WTC11 (cell line): ENCODE measurements around the gene GOLGA2. TPM values are rescaled to one million over a fixed set of nuclear protein-coding genes. Genes with fewer than 3 reads are reported as not detected.

Experiments
- ATAC-seq: fragments of 200-7000 bp; cut with Tn5 transposase; 2 replicates; pipeline ENCODE4 v1.10.0; 2021; ENCODE audit warnings: mild to moderate bottlenecking, moderate library complexity
- CTCF ChIA-PET: fragments of 300-600 bp; sonication (Branson Sonifier 250); formaldehyde crosslinking; loops from one replicate; lab custom pipeline; 2021; ENCODE audit warnings: antibody characterized with exemption; lab: Charles Lee
- POLR2A ChIA-PET: fragments of 350-600 bp; sonication (Branson Sonifier 250); formaldehyde crosslinking; loops from one replicate; lab custom pipeline; 2021; ENCODE audit warnings: antibody characterized with exemption; lab: Charles Lee
- DNase-seq: peaks from one replicate; pipeline ENCODE4 v3.0.0; 2021; ENCODE audit warnings: low spot score
- H3K27ac Mint-ChIP-seq: 2 replicates; pipeline ENCODE4 v1.8.0; 2021; ENCODE audit warnings: mixed read lengths
- H3K27me3 Mint-ChIP-seq: 2 replicates; pipeline ENCODE4 v1.8.0; 2021; ENCODE audit warnings: low read depth, mild to moderate bottlenecking, moderate library complexity, mixed read lengths
- H3K36me3 Mint-ChIP-seq: 2 replicates; pipeline ENCODE4 v1.8.0; 2021; ENCODE audit warnings: mixed read lengths
- H3K4me1 Mint-ChIP-seq: 2 replicates; pipeline ENCODE4 v1.8.0; 2022; ENCODE audit warnings: mixed read lengths
- H3K4me3 Mint-ChIP-seq: 2 replicates; pipeline ENCODE4 v1.8.0; 2021; ENCODE audit warnings: mild to moderate bottlenecking, moderate library complexity, mixed read lengths
- H3K9me3 Mint-ChIP-seq: 2 replicates; pipeline ENCODE4 v1.8.0; 2021; ENCODE audit warnings: mixed read lengths
- CREB1 ChIP-seq: sonication (generic); formaldehyde crosslinking; IDR thresholded peaks from 2 replicates; pipeline ENCODE4 v1.8.0; 2023; ENCODE audit warnings: mild to moderate bottlenecking, missing genetic modification reagents
- CREM ChIP-seq: sonication (generic); formaldehyde crosslinking; IDR thresholded peaks from 2 replicates; pipeline ENCODE4 v1.8.1; 2022; ENCODE audit warnings: mild to moderate bottlenecking, missing genetic modification reagents, moderate library complexity
- ETV6 ChIP-seq: sonication (generic); formaldehyde crosslinking; IDR thresholded peaks from 2 replicates; pipeline ENCODE4 v1.8.1; 2022; ENCODE audit warnings: mild to moderate bottlenecking, missing genetic modification reagents
- FOXJ3 ChIP-seq: sonication (generic); formaldehyde crosslinking; IDR thresholded peaks from 2 replicates; pipeline ENCODE4 v1.9.0; 2021; ENCODE audit warnings: missing genetic modification reagents, mild to moderate bottlenecking, borderline replicate concordance
- FOXK1 ChIP-seq: sonication (generic); formaldehyde crosslinking; IDR thresholded peaks from 2 replicates; pipeline ENCODE4 v1.8.0; 2022; ENCODE audit warnings: mild to moderate bottlenecking, moderate library complexity, missing genetic modification reagents
- FOXP1 ChIP-seq: sonication (generic); formaldehyde crosslinking; IDR thresholded peaks from 2 replicates; pipeline ENCODE4 v1.8.0; 2022; ENCODE audit warnings: missing genetic modification reagents, mild to moderate bottlenecking, moderate library complexity, borderline replicate concordance
- GTF2I ChIP-seq: fragments of 250-450 bp; sonication (Bioruptor Pico); conservative IDR thresholded peaks from 2 replicates; pipeline ENCODE4 v1.4.0; 2021; ENCODE audit warnings: mild to moderate bottlenecking
- HMGA2 ChIP-seq: fragments of 250-450 bp; sonication (Bioruptor Pico); IDR thresholded peaks from 2 replicates; pipeline ENCODE4 v1.4.0; 2021; ENCODE audit warnings: mild to moderate bottlenecking, moderate library complexity
- JUN ChIP-seq: sonication (generic); formaldehyde crosslinking; IDR thresholded peaks from 2 replicates; pipeline ENCODE4 v1.8.0; 2023; ENCODE audit warnings: mild to moderate bottlenecking, missing genetic modification reagents
- MYBL2 ChIP-seq: sonication (generic); formaldehyde crosslinking; IDR thresholded peaks from 2 replicates; pipeline ENCODE4 v1.8.1; 2023; ENCODE audit warnings: mild to moderate bottlenecking, moderate library complexity, missing genetic modification reagents
- NR1H2 ChIP-seq: sonication (generic); formaldehyde crosslinking; IDR thresholded peaks from 2 replicates; pipeline ENCODE4 v1.9.0; 2021; ENCODE audit warnings: mild to moderate bottlenecking, moderate library complexity, missing genetic modification reagents
- NR2C2 ChIP-seq: sonication (generic); formaldehyde crosslinking; IDR thresholded peaks from 2 replicates; pipeline ENCODE4 v1.8.0; 2022; ENCODE audit warnings: mild to moderate bottlenecking, missing genetic modification reagents
- PRRX2 ChIP-seq: fragments of 250-450 bp; sonication (Bioruptor Pico); IDR thresholded peaks from 2 replicates; pipeline ENCODE4 v1.8.0; 2021; ENCODE audit warnings: mild to moderate bottlenecking
- SP1 ChIP-seq: sonication (generic); formaldehyde crosslinking; conservative IDR thresholded peaks from 2 replicates; pipeline ENCODE4 v1.8.1; 2022; ENCODE audit warnings: missing genetic modification reagents
- TEAD1 ChIP-seq: sonication (generic); formaldehyde crosslinking; IDR thresholded peaks from 2 replicates; pipeline ENCODE4 v1.8.0; 2022; ENCODE audit warnings: mild to moderate bottlenecking, missing genetic modification reagents
- ZBTB21 ChIP-seq: sonication (generic); formaldehyde crosslinking; IDR thresholded peaks from 2 replicates; pipeline ENCODE4 v1.8.1; 2023; ENCODE audit warnings: mild to moderate bottlenecking, missing genetic modification reagents, borderline replicate concordance
- ZNF423 ChIP-seq: fragments of 250-450 bp; sonication (Bioruptor Pico); IDR thresholded peaks from 2 replicates; pipeline ENCODE4 v2.1.2; 2022; ENCODE audit warnings: mild to moderate bottlenecking, moderate library complexity
- total RNA-seq: library from RNA; stranded (reverse); gene quantifications from 3 replicates; pipeline ENCODE4 v1.2.3, GENCODE V29; 2021
- TF ChIP-seq, protein P1 (sequence below): sonication (generic); formaldehyde crosslinking; IDR thresholded peaks from 2 replicates; pipeline ENCODE4 v1.8.1; 2022; ENCODE audit warnings: missing genetic modification reagents, borderline replicate concordance
- TF ChIP-seq, protein P2 (sequence below): fragments of 250-450 bp; sonication (Bioruptor Pico); IDR thresholded peaks from 2 replicates; pipeline ENCODE4 v1.9.0; 2021; ENCODE audit warnings: mild to moderate bottlenecking
- TF ChIP-seq, protein P3 (sequence below): sonication (generic); formaldehyde crosslinking; IDR thresholded peaks from 2 replicates; pipeline ENCODE4 v1.8.0; 2022; ENCODE audit warnings: mild to moderate bottlenecking, missing genetic modification reagents
- TF ChIP-seq, protein P4 (sequence below): sonication (generic); formaldehyde crosslinking; IDR thresholded peaks from 2 replicates; pipeline ENCODE4 v1.8.0; 2023; ENCODE audit warnings: missing genetic modification reagents
- TF ChIP-seq, protein P5 (sequence below): fragments of 250-450 bp; sonication (Bioruptor Pico); IDR thresholded peaks from 2 replicates; pipeline ENCODE4 v2.1.2; 2022; ENCODE audit warnings: mild to moderate bottlenecking, moderate library complexity
- TF ChIP-seq, protein P6 (sequence below): sonication (generic); formaldehyde crosslinking; IDR thresholded peaks from 2 replicates; pipeline ENCODE4 v1.8.0; 2022; ENCODE audit warnings: mild to moderate bottlenecking, missing genetic modification reagents
- TF ChIP-seq, protein P7 (sequence below): fragments of 250-450 bp; sonication (Bioruptor Pico); IDR thresholded peaks from 2 replicates; pipeline ENCODE4 v1.8.0; 2021; ENCODE audit warnings: mild to moderate bottlenecking
- TF ChIP-seq, protein P8 (sequence below): sonication (generic); formaldehyde crosslinking; IDR thresholded peaks from 2 replicates; pipeline ENCODE4 v1.8.0; 2022; ENCODE audit warnings: mild to moderate bottlenecking, missing genetic modification reagents

Gene GOLGA2
- total RNA-seq, 1 experiment from 2014 or later, result 66.3 TPM

DNA sequence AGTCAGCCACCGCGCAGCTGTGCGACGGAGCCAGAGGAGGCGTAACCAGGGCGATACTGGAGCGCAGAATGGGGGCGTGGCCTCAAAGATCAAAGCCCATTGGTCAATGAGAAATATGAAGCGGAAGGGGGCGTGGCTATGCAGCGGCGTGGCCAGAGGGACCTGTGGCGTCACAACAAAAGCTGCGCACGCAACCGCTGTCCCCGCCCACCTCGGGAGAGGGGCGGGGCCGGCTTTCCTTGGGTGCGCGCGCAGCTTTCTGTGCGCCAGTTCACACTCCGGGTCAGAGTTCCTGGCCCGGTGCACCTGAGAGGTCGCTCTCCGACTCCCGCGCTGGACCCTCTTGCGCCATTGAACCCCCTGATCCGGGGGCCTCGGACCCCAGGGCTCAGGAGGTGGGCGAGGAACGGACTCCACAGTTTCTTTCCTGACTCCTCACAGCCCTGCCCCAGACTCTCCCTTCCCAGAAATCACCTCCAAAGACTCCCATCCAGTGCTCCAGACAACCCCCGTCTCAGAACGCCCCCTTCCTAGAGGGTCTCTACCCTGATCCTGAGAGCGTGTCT is 284 bp upstream of the GOLGA2 start, which contains the start of gene SWI5:
SWI5 (plus strand) TSS at position 269 of the 566 bp plus-strand sequence.
- POLR2A ChIA-PET, result interaction anchor here (0.6 to 1.0 kb wide), 12 partner anchors 19 to 180 kb away, joined by 3 to 10 read pairs (median 4); partner anchors contain the start of gene ODF2
- TF ChIP-seq, protein P1, sequence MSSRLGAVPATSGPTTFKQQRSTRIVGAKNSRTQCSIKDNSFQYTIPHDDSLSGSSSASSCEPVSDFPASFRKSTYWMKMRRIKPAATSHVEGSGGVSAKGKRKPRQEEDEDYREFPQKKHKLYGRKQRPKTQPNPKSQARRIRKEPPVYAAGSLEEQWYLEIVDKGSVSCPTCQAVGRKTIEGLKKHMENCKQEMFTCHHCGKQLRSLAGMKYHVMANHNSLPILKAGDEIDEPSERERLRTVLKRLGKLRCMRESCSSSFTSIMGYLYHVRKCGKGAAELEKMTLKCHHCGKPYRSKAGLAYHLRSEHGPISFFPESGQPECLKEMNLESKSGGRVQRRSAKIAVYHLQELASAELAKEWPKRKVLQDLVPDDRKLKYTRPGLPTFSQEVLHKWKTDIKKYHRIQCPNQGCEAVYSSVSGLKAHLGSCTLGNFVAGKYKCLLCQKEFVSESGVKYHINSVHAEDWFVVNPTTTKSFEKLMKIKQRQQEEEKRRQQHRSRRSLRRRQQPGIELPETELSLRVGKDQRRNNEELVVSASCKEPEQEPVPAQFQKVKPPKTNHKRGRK, result no peak
- TF ChIP-seq, protein P2, sequence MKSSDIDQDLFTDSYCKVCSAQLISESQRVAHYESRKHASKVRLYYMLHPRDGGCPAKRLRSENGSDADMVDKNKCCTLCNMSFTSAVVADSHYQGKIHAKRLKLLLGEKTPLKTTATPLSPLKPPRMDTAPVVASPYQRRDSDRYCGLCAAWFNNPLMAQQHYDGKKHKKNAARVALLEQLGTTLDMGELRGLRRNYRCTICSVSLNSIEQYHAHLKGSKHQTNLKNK (CRISPR knock-in tag), result 0 out of 2 replicates have a peak, but pooled peaks have one; percentile 28
- TF ChIP-seq ZNF423 (CRISPR knock-in tag) (no peak), FOXP1 (no peak), TEAD1 (CRISPR knock-in tag) (peak; percentile 50; the same call in 1 of the 2 replicates), CREB1 (CRISPR knock-in tag) (0 out of 2 replicates have a peak, but pooled peaks have one; percentile 45), CREM (peak; percentile 72), PRRX2 (CRISPR knock-in tag) (no peak), NR1H2 (CRISPR knock-in tag) (no peak), ETV6 (CRISPR knock-in tag) (0 out of 2 replicates have a peak, but pooled peaks have one; percentile 57), SP1 (peak; percentile 90), ZBTB21 (CRISPR knock-in tag) (no peak), NR2C2 (CRISPR knock-in tag) (no peak), JUN (CRISPR knock-in tag) (no peak), FOXK1 (peak; percentile 65; the same call in 1 of the 2 replicates), MYBL2 (CRISPR knock-in tag) (no peak), FOXJ3 (CRISPR knock-in tag) (no peak), GTF2I (CRISPR knock-in tag) (no peak), HMGA2 (CRISPR knock-in tag) (no peak)
- TF ChIP-seq, protein P3, sequence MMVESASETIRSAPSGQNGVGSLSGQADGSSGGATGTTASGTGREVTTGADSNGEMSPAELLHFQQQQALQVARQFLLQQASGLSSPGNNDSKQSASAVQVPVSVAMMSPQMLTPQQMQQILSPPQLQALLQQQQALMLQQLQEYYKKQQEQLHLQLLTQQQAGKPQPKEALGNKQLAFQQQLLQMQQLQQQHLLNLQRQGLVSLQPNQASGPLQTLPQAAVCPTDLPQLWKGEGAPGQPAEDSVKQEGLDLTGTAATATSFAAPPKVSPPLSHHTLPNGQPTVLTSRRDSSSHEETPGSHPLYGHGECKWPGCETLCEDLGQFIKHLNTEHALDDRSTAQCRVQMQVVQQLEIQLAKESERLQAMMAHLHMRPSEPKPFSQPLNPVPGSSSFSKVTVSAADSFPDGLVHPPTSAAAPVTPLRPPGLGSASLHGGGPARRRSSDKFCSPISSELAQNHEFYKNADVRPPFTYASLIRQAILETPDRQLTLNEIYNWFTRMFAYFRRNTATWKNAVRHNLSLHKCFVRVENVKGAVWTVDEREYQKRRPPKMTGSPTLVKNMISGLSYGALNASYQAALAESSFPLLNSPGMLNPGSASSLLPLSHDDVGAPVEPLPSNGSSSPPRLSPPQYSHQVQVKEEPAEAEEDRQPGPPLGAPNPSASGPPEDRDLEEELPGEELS (CRISPR knock-in tag), result peak; percentile 37; the same call in 1 of the 2 replicates
- TF ChIP-seq, protein P4, sequence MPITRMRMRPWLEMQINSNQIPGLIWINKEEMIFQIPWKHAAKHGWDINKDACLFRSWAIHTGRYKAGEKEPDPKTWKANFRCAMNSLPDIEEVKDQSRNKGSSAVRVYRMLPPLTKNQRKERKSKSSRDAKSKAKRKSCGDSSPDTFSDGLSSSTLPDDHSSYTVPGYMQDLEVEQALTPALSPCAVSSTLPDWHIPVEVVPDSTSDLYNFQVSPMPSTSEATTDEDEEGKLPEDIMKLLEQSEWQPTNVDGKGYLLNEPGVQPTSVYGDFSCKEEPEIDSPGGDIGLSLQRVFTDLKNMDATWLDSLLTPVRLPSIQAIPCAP (CRISPR knock-in tag), result 0 out of 2 replicates have a peak, but pooled peaks have one; percentile 21
- TF ChIP-seq, protein P5, sequence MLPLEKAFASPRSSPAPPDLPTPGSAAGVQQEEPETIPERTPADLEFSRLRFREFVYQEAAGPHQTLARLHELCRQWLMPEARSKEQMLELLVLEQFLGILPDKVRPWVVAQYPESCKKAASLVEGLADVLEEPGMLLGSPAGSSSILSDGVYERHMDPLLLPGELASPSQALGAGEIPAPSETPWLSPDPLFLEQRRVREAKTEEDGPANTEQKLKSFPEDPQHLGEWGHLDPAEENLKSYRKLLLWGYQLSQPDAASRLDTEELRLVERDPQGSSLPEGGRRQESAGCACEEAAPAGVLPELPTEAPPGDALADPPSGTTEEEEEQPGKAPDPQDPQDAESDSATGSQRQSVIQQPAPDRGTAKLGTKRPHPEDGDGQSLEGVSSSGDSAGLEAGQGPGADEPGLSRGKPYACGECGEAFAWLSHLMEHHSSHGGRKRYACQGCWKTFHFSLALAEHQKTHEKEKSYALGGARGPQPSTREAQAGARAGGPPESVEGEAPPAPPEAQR (CRISPR knock-in tag), result no peak
- TF ChIP-seq, protein P6, sequence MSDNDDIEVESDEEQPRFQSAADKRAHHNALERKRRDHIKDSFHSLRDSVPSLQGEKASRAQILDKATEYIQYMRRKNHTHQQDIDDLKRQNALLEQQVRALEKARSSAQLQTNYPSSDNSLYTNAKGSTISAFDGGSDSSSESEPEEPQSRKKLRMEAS (CRISPR knock-in tag), result peak; percentile 47; the same call in 1 of the 2 replicates
- TF ChIP-seq, protein P7, sequence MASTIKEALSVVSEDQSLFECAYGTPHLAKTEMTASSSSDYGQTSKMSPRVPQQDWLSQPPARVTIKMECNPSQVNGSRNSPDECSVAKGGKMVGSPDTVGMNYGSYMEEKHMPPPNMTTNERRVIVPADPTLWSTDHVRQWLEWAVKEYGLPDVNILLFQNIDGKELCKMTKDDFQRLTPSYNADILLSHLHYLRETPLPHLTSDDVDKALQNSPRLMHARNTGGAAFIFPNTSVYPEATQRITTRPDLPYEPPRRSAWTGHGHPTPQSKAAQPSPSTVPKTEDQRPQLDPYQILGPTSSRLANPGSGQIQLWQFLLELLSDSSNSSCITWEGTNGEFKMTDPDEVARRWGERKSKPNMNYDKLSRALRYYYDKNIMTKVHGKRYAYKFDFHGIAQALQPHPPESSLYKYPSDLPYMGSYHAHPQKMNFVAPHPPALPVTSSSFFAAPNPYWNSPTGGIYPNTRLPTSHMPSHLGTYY (CRISPR knock-in tag), result no peak
- TF ChIP-seq, protein P8, sequence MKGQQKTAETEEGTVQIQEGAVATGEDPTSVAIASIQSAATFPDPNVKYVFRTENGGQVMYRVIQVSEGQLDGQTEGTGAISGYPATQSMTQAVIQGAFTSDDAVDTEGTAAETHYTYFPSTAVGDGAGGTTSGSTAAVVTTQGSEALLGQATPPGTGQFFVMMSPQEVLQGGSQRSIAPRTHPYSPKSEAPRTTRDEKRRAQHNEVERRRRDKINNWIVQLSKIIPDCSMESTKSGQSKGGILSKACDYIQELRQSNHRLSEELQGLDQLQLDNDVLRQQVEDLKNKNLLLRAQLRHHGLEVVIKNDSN (CRISPR knock-in tag), result peak; percentile 52; the same call in 1 of the 2 replicates
- TF ChIP-seq, all 79 proteins: peak for 11
- ATAC-seq (peak; percentile 91), DNase-seq (peak; percentile 100)
- peak within 1 kb of the TSS; percentile 92 for H3K4me3 Mint-ChIP-seq
- CTCF ChIA-PET, result interaction anchor here (0.5 to 3.2 kb wide), 18 partner anchors 13 to 752 kb away, joined by 3 to 25 read pairs (median 6); partner anchors contain the start of genes CERCAM and SH3GLB2
- H3K36me3 Mint-ChIP-seq, result peaks cover 12% of the 10 kb centered on the region
- H3K27me3 Mint-ChIP-seq, result no peaks in the 10 kb centered on the region; the same call in 1 of the 2 replicates
- peaks cover 14% of the 10 kb centered on the region for H3K4me1 Mint-ChIP-seq
- no peaks in the 10 kb centered on the region for H3K9me3 Mint-ChIP-seq
- H3K27ac Mint-ChIP-seq, result peak within 1 kb of the TSS; percentile 97
